TTC549 (cell line): ENCODE results near the gene FAM131A.
"Not testable (repeated sequence)": the region's sequence is repeated elsewhere in the genome, so short reads cannot be mapped to it uniquely, and the experiment has no call there.

ENCODE experiments used
- FAIRE-seq: peaks from 2 replicates; lab custom pipeline; 2012; peaks lifted over from hg19 to GRCh38; lab: Jason Lieb, UNC

FAM131A gene

GRCh38 chr3:184339451-184340135, 2.2 kb downstream of the FAM131A start:
- FAIRE-seq: not testable (repeated sequence)

GRCh38 chr3:184341925-184342324, 4.5 kb downstream of the FAM131A start:
- no peak for FAIRE-seq

GRCh38 chr3:184343200-184343876, 5.9 kb downstream of the FAM131A start:
- FAIRE-seq: no peak

GRCh38 chr3:184344579-184345316, 7.3 kb downstream of the FAM131A start:
- FAIRE-seq: no peak

- FAIRE-seq: no peak
Measured at GRCh38 chr3:184345317-184346144, 8.1 kb downstream of the FAM131A start.

- no peak for FAIRE-seq
Measured at GRCh38 chr3:184346480-184347190, 9.2 kb downstream of the FAM131A start.

GRCh38 chr3:184347321-184348056, 10.1 kb downstream of the FAM131A start:
- FAIRE-seq: no peak

- FAIRE-seq: no peak
Measured at GRCh38 chr3:184348057-184348382, 10.6 kb downstream of the FAM131A start.

- no peak for FAIRE-seq
Measured at GRCh38 chr3:184349563-184350470, 12.4 kb downstream of the FAM131A start.

- no peak for FAIRE-seq
Measured at GRCh38 chr3:184350618-184351017, 13.2 kb downstream of the FAM131A start.

GRCh38 chr3:184351511-184352148, 14.2 kb downstream of the FAM131A start:
- no peak for FAIRE-seq

GRCh38 chr3:184352149-184352785, 14.9 kb downstream of the FAM131A start:
- no peak for FAIRE-seq

- FAIRE-seq: no peak
Measured at GRCh38 chr3:184352897-184353545, 15.6 kb downstream of the FAM131A start.

GRCh38 chr3:184353546-184353941, 16.1 kb downstream of the FAM131A start:
- FAIRE-seq: no peak

- FAIRE-seq: no peak
Measured at GRCh38 chr3:184354121-184354728, 16.8 kb downstream of the FAM131A start.

- no peak for FAIRE-seq
Measured at GRCh38 chr3:184354754-184355153, 17.4 kb downstream of the FAM131A start.

- no peak for FAIRE-seq
Measured at GRCh38 chr3:184355261-184356040, 18.1 kb downstream of the FAM131A start.
